Hematopoietic multipotent progenitor cell treated with erythropoietin and hydrocortisone succinate and interleukin-3 and kit ligand, for 15 days (in vitro differentiated cells): ENCODE data around the gene CPEB4.

Experiments used
- DNase-seq: peaks from one replicate; pipeline ENCODE4 v3.0.0-alpha.2; 2015; ENCODE audit warnings: low spot score

Gene CPEB4

GRCh38 chr5:173858670-173859407 is 29.3 kb upstream of the CPEB4 start:
- DNase-seq = peak; percentile 65

GRCh38 chr5:173859408-173860159 is 28.6 kb upstream of the CPEB4 start:
- peak; percentile 75 for DNase-seq

- DNase-seq = peak; percentile 59
These were observed 26.1 kb upstream of the CPEB4 start for GRCh38 chr5:173862047-173862477.

- no peak for DNase-seq
These were observed 24.8 kb upstream of the CPEB4 start for GRCh38 chr5:173863359-173863758.

GRCh38 chr5:173864126-173865050 is 23.8 kb upstream of the CPEB4 start:
- DNase-seq = peak; percentile 49

DNA sequence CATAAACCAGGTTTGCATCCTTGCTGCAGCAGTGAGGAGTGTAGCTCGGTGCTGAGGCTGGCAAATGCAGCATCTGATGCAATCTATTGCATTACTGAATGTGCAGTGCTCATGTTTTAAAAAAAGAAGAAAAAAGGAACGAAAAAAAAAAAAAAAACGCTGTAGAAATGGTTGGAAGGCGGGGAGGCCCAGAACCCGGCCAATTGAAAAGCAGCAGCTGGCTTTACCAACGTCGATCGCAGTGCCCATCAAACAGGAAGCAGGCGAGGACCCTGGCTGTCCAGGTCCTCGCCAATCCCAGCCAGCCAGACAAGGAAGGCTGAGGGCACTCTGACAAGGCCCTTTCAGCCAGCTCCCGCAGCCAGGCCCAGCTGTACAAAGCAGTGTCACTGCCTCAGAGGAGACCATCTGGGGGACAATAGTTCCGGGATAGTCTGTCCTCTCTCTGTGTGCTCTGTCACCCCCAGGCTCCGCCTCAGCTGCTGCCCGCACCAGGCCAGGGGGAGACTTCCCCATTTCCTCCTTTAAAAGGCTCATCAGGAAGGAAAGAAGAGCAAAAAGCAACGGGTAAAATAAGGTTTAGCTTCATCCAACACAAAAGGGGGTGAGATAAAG is 21.8 kb upstream of the CPEB4 start:
- DNase-seq = no peak

DNA sequence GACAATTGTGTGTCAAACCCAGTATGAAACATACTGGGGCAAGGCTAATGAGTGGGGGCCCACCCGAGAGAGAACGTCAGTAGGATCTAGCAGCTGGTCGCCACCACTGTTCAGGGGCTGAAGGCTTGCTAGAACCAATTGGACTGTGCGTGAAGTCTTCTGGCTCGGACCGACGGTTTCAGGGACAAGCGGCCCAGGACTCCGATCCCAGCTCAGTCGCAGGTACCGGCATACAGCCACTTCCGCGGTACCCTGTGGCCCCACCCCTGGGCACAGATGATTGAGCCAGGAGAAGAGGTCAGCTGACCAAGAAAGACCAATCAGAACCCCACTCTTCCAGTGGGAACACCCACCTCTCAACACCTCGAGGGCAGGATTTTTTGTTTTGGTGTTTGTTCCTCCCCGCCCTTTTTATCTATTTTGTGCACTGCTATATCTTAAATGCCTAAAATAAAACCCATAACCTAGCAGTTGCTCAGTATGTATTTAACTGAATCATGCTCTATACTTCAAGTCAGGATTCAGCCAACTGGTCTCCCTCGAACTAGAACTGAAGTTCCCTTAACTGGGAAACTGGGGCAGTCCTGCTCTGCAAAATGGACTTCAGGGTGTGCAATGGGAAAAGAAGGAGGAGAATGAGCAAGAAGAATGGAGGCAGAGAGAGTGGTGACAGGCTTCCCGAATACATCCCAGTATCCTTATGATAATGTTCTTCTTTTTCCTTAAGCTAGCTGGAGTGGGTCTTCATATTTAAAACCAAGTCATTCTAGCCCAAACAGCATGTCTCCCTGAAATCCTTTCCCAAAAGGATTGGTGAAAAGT is 21.1 kb upstream of the CPEB4 start:
- DNase-seq = peak; percentile 65

DNA sequence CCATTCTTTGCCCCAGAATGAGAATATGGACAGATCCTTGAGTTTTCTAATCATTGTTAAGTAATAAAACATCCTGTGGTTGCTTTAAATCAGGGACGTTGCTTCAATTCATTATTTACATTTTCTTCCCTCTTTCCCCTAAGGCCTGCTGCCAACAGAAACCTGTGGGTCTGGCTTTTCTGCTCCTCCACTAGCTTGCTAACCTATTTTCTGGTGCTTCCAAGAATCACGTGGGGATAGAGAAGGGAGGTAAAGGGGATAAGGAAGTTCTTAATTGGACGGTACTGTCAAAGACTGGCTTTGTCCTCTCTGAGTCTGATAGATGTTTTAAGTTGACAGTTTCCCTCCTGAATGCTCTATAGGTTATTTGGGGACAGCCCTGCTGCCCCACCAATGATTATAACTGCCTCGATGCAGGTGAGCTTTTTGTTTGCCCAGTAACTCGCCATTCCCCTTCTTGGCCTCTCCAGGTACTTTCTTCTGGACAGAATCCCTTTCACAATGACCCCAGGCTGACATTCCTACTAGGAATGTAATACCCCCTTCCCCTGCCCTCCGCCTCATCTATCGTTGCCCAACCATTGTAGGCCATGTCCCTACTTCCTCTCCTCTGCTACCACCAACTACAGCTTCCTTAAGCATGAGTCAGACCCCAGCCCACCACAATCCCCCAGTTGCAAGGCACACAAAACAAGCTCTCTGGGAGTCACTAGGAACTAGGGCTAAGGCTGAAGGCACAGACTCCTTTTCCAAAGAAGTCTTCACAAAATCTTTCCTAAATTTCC is 19.9 kb upstream of the CPEB4 start:
- DNase-seq = no peak

DNA sequence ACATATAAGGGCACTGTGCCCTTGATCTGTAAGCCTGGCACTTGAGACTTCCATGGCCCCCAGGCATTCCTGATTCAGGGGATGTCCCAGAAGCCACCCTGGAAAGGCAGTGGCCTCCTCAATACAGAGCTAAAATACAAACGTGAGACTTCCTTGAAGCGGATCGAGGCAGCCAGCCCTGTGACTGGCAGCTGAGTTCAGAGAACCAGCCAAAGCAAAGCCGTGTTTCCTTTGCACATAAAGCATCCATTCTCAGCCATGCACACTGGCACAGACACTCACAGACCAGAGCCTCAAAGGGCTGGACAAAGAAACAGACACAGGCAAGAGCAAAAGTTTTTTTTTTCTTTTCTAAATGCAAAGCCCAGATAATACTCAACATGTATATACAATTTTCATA is 18.8 kb upstream of the CPEB4 start:
- DNase-seq = no peak

DNA sequence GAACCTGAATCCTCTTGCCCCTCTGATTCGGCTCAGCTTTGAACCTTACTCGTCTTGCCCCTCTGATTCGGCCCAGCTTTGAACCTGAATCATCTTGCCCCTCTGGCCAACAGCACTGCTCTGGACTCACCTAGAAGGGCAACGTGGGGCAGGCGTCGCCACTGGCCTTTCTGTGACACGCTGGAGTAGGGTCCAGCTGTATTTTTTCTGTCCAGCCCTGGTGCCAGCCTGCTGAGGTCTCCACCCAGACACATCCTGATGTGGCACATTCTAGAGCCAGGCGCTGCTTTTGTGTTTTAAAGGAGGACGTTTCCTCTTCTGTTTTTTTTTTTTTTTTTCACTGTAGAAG is 15.2 kb upstream of the CPEB4 start:
- no peak for DNase-seq

- no peak for DNase-seq
These were observed 14.7 kb upstream of the CPEB4 start for GRCh38 chr5:173873306-173873922.

GRCh38 chr5:173875189-173875588 is 13.0 kb upstream of the CPEB4 start:
- no peak for DNase-seq

- peak; percentile 66 for DNase-seq
These were observed 9.8 kb upstream of the CPEB4 start for GRCh38 chr5:173878224-173878967.

- no peak for DNase-seq
These were observed 7.7 kb upstream of the CPEB4 start for GRCh38 chr5:173880306-173880985.

DNA sequence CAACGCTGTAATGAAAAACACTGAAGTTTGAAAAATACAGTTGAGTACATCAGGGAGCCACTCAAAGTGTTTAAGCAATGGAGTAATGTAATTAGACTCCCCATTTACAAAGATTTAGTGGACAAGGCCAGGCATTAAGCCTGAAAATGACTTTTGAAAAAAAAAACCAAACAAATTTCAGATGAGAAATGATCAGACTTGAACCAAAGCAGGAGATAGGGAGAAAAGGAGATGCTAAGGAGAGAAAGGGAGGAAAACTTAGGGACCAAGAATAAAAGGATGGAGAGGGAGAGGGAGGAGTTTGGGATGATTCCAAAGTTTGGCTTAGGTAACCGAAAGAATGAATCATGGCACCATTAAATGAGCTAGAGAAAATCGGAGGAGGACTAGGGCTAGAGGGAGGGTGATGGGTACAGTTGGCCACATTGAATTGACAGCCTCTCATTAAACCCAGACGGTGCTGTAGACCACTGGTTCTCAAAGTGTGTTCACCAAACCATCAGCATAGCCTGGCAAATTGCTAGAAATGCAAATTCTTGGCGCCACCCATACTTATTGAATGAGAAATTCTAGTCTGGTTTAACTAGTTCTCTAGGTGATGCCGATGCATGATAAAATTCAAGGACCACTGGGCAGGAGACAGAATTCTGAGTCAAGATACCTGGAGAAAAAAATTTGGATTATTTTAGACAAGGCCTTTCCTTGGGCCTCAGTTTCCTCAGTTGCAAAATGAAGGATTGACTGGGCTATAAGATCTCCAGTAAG is 6.2 kb upstream of the CPEB4 start:
- DNase-seq = no peak

DNA sequence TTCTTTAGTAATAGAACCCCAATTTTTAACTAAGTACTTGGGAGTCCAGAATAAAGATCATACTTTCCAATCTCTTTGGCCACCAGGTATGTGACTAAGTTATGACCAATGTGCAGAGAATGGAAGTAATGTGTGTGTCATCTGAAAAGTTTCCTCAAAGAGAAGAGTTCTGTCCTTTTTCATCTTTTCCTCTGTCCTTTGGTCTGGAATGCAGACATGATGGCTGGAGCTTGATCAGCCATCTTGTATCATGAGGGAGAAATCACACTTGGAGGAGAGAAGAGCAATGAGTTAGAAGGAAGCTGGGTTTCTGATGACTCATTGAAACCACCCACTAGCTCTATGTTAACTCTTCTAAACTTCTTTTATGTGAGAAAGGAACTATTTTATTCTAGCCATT is 5.5 kb upstream of the CPEB4 start:
- DNase-seq = peak; percentile 32

GRCh38 chr5:173883347-173883924 is 4.7 kb upstream of the CPEB4 start:
- no peak for DNase-seq
